ENCODE measurements around the gene DZANK1. TPM values are rescaled to one million over a fixed set of nuclear protein-coding genes. Genes with fewer than 3 reads are reported as not detected.
"Not testable (repeated sequence)": the region's sequence is repeated elsewhere in the genome, so short reads cannot be mapped to it uniquely, and the experiment has no call there.

Gene DZANK1
- total and polyA plus RNA-seq, 2 experiments from 2014 or later: 7.9 to 8.3 TPM

- H3K4me1 Mint-ChIP-seq; H3K4me2 ChIP-seq; DNase-seq (ENCODE audit: low spot score); H3K4me1 ChIP-seq (ENCODE audit: insufficient read depth); H3K4me3 Mint-ChIP-seq; H3K36me3 Mint-ChIP-seq (ENCODE audit: low read depth); H3K9me2 ChIP-seq (ENCODE audit: insufficient read depth); H3K27me3 ChIP-seq (ENCODE audit: insufficient read depth); H3K36me3 ChIP-seq (ENCODE audit: insufficient read depth); H3K27me3 Mint-ChIP-seq (ENCODE audit: insufficient read depth, low read depth, poor library complexity); H4K20me1 ChIP-seq (replicated peaks; ENCODE audit: insufficient read depth); H3K79me2 ChIP-seq (replicated peaks; ENCODE audit: insufficient read depth); H2AFZ ChIP-seq; H3F3A ChIP-seq (replicated peaks; ENCODE audit: low read depth); H3K4me3 ChIP-seq; H3K9me3 Mint-ChIP-seq; ATAC-seq; H3K27ac Mint-ChIP-seq; H3K27ac ChIP-seq (ENCODE audit: low read depth): not testable (repeated sequence)
These were observed 117.1 kb downstream of the DZANK1 start for GRCh38 chr20:18349749-18350148.

MicroRNAs encoded within 50 kb of the gene (microRNA counts, 767-probe panel; counts per million panel counts)
- microRNA hsa-miR-3192: not detected

Small RNAs within 50 kb of the gene (microRNA-seq; reads per million reads assigned to microRNA genes)
- gene MIR3192: not detected

Small RNAs within 50 kb of the gene (small RNA-seq; reads per million reads assigned to genes)
- gene MIR3192 (ENCODE audit: low replicate concordance) (not detected), gene RNA5SP476 (ENCODE audit: low replicate concordance) (not detected)

Other genes with a start within 250 kb of the DZANK1 start
- 14.4 and 15.1 TPM in 2 replicates for gene ZNF133, start 178.5 kb downstream of the DZANK1 start, total RNA-seq (2014; rRNA removed; shearing (Covaris generic))
- 9.4 and 10.6 TPM in 2 replicates for gene ZNF133, start 178.5 kb downstream of the DZANK1 start, polyA plus RNA-seq (2016; fragmentation: Nextera tagmentation; extraction: Ambion mirVana)
- 15.7 and 30.6 TPM in 2 replicates for gene POLR3F, start 360 bp upstream of the DZANK1 start, total RNA-seq (2014; rRNA removed; shearing (Covaris generic))
- 10.5 and 11.0 TPM in 2 replicates for gene POLR3F, start 360 bp upstream of the DZANK1 start, polyA plus RNA-seq (2016; fragmentation: Nextera tagmentation; extraction: Ambion mirVana)
- 21.1 and 26.2 TPM in 2 replicates for gene RBBP9, start 30.2 kb upstream of the DZANK1 start, total RNA-seq (2014; rRNA removed; shearing (Covaris generic))
- gene RBBP9, start 30.2 kb upstream of the DZANK1 start, polyA plus RNA-seq (2016; fragmentation: Nextera tagmentation; extraction: Ambion mirVana): 3.2 and 4.8 TPM in 2 replicates
- 50.0 and 66.6 TPM in 2 replicates for gene SEC23B, start 40.9 kb upstream of the DZANK1 start, total RNA-seq (2014; rRNA removed; shearing (Covaris generic))
- 27.2 and 28.3 TPM in 2 replicates for gene SEC23B, start 40.9 kb upstream of the DZANK1 start, polyA plus RNA-seq (2016; fragmentation: Nextera tagmentation; extraction: Ambion mirVana)
- 94.3 and 108 TPM in 2 replicates for gene SMIM26, start 100.4 kb upstream of the DZANK1 start, total RNA-seq (2014; rRNA removed; shearing (Covaris generic))
- gene SMIM26, start 100.4 kb upstream of the DZANK1 start, polyA plus RNA-seq (2016; fragmentation: Nextera tagmentation; extraction: Ambion mirVana): 308 and 363 TPM in 2 replicates
- 69.8 and 82.7 TPM in 2 replicates for gene DTD1, start 121.0 kb upstream of the DZANK1 start, total RNA-seq (2014; rRNA removed; shearing (Covaris generic))
- gene DTD1, start 121.0 kb upstream of the DZANK1 start, polyA plus RNA-seq (2016; fragmentation: Nextera tagmentation; extraction: Ambion mirVana): 65.6 and 74.0 TPM in 2 replicates